ENCODE results near the gene PRKCD. TPM values are rescaled to one million over a fixed set of nuclear protein-coding genes. Genes with fewer than 3 reads are reported as not detected.

The PRKCD gene
- total and polyA plus RNA-seq, 2 of the 4 experiments (the other 2 are of a cell fraction): 4.3 to 19.0 TPM

DNA sequence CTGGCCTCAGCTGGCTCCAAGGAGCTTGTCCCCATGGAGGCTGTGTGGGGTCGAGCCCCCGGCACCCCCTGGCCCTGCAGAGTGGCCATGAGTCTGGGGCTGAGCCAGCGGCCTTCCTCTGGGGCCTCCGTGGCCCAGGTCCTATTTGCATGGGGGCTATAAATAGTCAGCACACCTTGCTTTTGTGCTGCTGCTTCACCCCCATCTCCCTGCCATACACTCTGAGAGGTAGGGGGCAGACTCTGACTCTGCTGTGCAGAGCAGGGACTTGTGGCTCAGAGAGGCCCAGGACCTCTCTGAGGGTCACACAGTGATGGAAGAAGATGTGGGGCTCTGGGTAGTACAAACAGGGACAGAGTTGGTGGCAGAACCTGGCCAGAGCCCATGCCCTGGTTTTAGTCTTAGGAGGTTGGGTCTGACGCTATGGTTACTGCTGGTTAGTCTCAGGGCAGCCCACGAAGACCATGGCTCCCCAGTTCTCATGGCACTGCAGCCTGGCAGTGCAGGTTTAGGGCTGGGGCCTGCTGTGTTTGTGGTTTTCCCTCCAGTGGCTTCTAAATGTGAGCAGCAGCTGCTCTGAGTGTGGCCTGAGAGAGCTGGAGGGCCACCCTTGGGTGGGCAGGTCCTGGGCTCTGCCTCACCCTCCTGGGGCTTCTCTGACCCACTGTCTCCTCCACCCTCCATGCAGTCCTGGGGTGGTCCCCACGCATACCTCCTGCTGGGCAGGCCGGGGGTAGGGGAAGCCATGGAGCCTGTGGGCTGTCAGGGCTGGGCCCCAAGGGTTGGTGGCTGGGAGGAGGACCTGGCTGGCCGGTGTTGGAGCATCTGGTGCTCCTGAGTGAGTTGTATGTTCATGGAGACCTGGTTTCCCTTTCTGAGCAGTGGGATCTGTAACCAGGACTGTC lies 13.6 kb downstream of the PRKCD start:
- Histone ChIP-seq H2AK5ac (ENCODE audit: low read depth, low read length) (no peak overlapping the region), H3K4ac (ENCODE audit: low read depth, low read length) (no peak overlapping the region), H3K27me3 (ENCODE audit: control insufficient read depth, insufficient read depth, low read length) (no peaks in the 10 kb centered on the region), H3K4me3 (ENCODE audit: insufficient read depth, low read depth, low read length) (no peak overlapping the region), H2BK15ac (ENCODE audit: low read depth, low read length) (no peak overlapping the region), H2BK120ac (ENCODE audit: low read depth, low read length) (no peak overlapping the region), H3K79me1 (ENCODE audit: low read depth in 1 of 2, low read length in 2 of 2) (peaks cover 0 to 48% of the 10 kb centered on the region in 2 experiments), H3K9ac (ENCODE audit: low read depth, low read length) (no peak overlapping the region), H2BK20ac (ENCODE audit: low read depth, low read length) (no peak overlapping the region), H2AK9ac (replicated peaks; ENCODE audit: low read depth, low read length, poor library complexity) (no peak overlapping the region), H3K27ac (ENCODE audit: insufficient read depth, low read length) (no peak overlapping the region), H3K18ac (ENCODE audit: low read depth, low read length) (no peak overlapping the region), H3K4me2 (ENCODE audit: low read depth, low read length) (no peak overlapping the region), H4K20me1 (ENCODE audit: insufficient read depth, low read length) (peaks cover 10% of the 10 kb centered on the region; the same call in 1 of the 2 replicates), H3K9me3 (ENCODE audit: control insufficient read depth, insufficient read depth, low read length) (no peaks in the 10 kb centered on the region), H3K56ac (ENCODE audit: extremely low read depth, insufficient read depth, low read length) (no peak overlapping the region), H3K4me1 (ENCODE audit: control insufficient read depth, insufficient read depth, low read length) (no peaks in the 10 kb centered on the region), H3K23ac (ENCODE audit: low read depth, low read length) (no peak overlapping the region), H3K14ac (replicated peaks; ENCODE audit: low read depth, low read length) (no peak overlapping the region), H2AFZ (replicated peaks; ENCODE audit: low read length, poor library complexity) (no peak overlapping the region), H2BK5ac (ENCODE audit: low read depth, low read length, poor library complexity, severe bottlenecking) (no peak overlapping the region), H4K5ac (ENCODE audit: low read depth, low read length) (no peak overlapping the region), H3K36me3 (ENCODE audit: control insufficient read depth, insufficient read depth, low read length) (peaks cover 11% of the 10 kb centered on the region), H4K91ac (ENCODE audit: insufficient read depth, low read depth, low read length) (no peak overlapping the region), H4K8ac (ENCODE audit: low read depth in 2 of 2, low read length in 2 of 2) (no peak overlapping the region), H3K9me1 (ENCODE audit: insufficient read depth, low read length) (peaks cover 6% of the 10 kb centered on the region; the same call in 1 of the 2 replicates)
- ChIA-PET CTCF (no interaction called here), POLR2A (ENCODE audit: unreplicated experiment) (no interaction called here)
- dilution Hi-C loops (cut with HindIII; ENCODE audit: low sequenced_read_pairs, unreplicated experiment): no loop called here
- intact Hi-C loops (cut with micrococcal nuclease): no loop called here
- ATAC-seq (ENCODE audit: low read depth): no peak
- WGBS, 2 experiments (ENCODE audit: extremely low coverage in 2 of 2, insufficient read length in 1 of 2): 83% methylated on average over 3 of the region's 9 CpGs; no CpG with 5 or more reads in 1 of the 2 experiments
- DNase-seq: no peak
- in situ Hi-C loops (cut with MboI; ENCODE audit: low sequenced_read_pairs): no loop called here
- no TSS peak for BruUV-seq (replicated peaks)
- no peak for TF ChIP-seq CHD1 (IDR thresholded peaks at IDR 0.05; ENCODE audit: low read depth, low read length)
- TF ChIP-seq ELK1 (IDR thresholded peaks at IDR 0.05; ENCODE audit: borderline replicate concordance, low read depth, low read length): no peak
- no peak for TF ChIP-seq USF2 (IDR thresholded peaks at IDR 0.05; ENCODE audit: low read depth, low read length)
- TF ChIP-seq RCOR1 (IDR thresholded peaks at IDR 0.05; ENCODE audit: insufficient replicate concordance, low read length): no peak
- no peak for TF ChIP-seq NFE2L2 (IDR thresholded peaks at IDR 0.05; ENCODE audit: low read depth, low read length)
- no peak for TF ChIP-seq MAFK (IDR thresholded peaks at IDR 0.05; ENCODE audit: low read depth, low read length)
- TF ChIP-seq RFX5 (IDR thresholded peaks at IDR 0.05; ENCODE audit: low read depth, low read length): no peak
- no peak for TF ChIP-seq MXI1 (IDR thresholded peaks at IDR 0.05; ENCODE audit: borderline replicate concordance, low read depth, low read length)
- no peak for TF ChIP-seq FOS (IDR thresholded peaks at IDR 0.05; ENCODE audit: low read depth, low read length)
- TF ChIP-seq CEBPB (IDR thresholded peaks at IDR 0.05; ENCODE audit: low read depth, low read length): no peak
- no peak for TF ChIP-seq MAZ (IDR thresholded peaks at IDR 0.05; ENCODE audit: borderline replicate concordance, low read depth, low read length)
- no peak for TF ChIP-seq SMC3 (IDR thresholded peaks at IDR 0.05; ENCODE audit: low read depth, low read length)
- no peak for TF ChIP-seq RAD21 (IDR thresholded peaks at IDR 0.05; ENCODE audit: low read length)
- TF ChIP-seq, protein P1, sequence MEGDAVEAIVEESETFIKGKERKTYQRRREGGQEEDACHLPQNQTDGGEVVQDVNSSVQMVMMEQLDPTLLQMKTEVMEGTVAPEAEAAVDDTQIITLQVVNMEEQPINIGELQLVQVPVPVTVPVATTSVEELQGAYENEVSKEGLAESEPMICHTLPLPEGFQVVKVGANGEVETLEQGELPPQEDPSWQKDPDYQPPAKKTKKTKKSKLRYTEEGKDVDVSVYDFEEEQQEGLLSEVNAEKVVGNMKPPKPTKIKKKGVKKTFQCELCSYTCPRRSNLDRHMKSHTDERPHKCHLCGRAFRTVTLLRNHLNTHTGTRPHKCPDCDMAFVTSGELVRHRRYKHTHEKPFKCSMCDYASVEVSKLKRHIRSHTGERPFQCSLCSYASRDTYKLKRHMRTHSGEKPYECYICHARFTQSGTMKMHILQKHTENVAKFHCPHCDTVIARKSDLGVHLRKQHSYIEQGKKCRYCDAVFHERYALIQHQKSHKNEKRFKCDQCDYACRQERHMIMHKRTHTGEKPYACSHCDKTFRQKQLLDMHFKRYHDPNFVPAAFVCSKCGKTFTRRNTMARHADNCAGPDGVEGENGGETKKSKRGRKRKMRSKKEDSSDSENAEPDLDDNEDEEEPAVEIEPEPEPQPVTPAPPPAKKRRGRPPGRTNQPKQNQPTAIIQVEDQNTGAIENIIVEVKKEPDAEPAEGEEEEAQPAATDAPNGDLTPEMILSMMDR (conservative IDR thresholded peaks at IDR 0.05; ENCODE audit: low read depth, low read length): no peak

Measured in IMR-90 (cell line).